DMS 273 treated with DMSO at 0.1 percent for 48 hours (cell line): ENCODE data around the gene PDE4B.
"Not testable (repeated sequence)": the region's sequence is repeated elsewhere in the genome, so short reads cannot be mapped to it uniquely, and the experiment has no call there.

ENCODE experiments used
- DNase-seq: peaks from one replicate; lab custom pipeline; 2025; lab: John Stamatoyannopoulos, UW

Gene PDE4B

DNA sequence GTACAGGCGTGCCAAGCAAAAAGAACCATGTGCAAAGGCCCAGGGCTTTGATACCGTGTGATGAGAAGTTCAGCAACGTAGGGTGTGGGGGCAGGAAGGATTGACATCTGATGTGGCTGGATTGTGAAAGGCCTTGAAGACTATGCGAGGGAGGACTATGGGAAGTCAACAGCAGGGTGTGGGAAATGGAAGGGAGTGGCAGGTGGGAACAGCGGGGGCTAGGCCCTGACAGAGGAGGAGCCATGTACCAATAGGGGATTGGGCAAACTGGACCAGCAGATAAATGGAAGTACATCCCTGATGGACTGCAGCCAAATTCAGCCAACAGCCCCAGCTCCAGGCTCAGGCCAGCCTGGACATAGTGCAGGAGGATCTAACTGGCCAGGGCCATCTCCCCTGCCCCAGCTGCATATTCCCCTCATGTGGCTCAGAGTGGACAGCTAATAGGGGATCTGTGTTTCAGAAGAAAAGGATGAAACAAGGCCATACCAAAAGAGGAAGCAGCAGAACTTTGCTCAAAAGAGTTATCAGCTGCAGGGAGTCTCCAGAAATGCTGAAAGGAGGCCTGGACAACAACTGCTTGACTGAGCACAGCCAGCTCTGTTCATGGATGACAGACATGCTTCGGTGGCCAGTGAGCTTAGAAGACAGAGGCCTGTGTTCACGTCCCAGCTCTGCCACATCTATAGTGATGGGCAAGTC is 601.0 kb downstream of the PDE4B start:
- DNase-seq = no peak

DNA sequence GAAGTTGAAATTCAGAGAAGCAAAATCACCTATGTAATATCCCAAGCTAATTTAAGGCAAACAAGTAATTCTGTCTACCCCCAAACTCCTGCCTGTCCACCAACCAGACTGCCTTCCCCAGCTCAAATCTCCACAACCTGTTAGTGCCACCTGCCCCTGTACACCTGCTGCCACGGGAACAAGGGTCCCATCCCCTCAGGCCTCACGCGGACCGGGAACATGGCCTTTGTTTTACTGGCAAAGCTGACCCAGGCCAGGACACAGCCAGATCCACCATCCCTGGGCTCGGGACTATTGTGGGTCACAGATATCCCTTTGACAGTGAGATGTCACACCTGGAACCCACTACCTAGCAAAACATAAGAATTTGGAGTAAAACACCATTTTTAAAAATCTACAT is 601.9 kb downstream of the PDE4B start:
- no peak for DNase-seq

DNA sequence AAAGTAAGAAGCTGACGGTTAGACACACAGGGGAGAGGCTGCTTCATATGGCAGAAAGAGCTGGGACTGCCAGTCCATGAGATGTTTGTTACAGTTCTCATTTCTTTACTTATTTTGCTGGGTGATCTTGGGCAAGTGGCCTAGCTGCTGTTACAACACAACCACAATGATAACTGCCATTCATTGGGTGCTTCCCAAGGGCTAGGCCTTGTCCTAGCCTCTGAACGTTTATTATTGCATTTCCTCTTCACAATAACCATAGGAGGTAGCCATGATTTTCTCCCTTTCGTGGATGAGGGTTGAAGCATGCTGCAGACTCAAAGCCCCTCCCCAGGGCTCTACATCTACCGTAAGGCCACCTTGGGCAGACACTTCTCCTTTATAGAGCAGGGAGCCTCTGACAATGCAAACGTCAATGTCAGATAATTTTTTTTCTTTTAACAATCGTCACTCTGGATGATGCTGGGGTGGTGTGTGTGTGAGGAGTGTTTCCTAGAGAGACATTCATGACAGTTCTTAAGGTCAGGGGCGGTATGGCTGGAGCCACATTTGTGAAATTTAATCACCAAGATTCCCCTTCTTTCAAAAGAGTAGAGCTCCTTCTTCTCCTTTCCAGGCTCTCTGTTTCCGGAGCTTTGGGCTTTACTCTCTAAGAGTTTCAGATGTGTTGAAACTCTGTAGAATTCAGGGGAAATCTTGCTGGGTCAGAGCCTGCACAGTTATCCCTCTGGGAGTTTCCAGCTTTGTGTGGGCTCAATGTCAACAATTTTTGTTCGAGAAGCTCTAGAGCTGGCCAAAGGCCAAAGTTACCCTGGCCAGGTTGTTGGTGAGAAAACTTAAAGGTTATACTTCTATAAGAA is 602.7 kb downstream of the PDE4B start:
- no peak for DNase-seq

DNA sequence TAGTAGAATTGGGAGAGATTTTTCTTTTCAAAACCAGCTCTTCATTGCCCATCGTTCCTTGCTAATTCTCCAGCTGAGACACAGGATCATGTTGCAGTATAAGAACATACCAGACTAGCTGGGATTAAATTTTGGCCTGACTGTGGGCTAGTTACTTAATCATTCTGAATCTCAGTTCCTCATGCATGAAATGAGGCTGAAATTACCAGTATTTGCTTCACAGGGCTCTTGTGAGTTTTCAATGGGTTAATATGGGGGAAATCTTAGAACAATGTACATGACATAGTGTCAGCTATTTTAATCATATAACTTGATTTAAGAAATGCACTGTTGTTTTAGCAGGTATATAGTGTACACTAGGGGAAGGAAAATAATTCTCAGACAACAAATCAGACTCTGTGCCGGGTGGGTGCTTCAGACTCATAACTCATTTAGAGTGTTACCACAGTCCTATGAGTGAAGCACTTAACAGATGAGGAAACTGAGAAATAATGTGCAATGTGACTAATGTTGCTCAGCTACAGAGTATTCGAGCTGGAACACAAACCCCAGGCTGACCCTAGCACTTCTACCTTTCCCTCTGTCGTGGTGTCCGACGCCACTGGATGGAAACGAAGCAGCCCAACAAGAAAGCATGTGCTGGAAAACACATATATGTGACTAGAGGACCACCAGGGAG is 603.7 kb downstream of the PDE4B start:
- no peak for DNase-seq

DNA sequence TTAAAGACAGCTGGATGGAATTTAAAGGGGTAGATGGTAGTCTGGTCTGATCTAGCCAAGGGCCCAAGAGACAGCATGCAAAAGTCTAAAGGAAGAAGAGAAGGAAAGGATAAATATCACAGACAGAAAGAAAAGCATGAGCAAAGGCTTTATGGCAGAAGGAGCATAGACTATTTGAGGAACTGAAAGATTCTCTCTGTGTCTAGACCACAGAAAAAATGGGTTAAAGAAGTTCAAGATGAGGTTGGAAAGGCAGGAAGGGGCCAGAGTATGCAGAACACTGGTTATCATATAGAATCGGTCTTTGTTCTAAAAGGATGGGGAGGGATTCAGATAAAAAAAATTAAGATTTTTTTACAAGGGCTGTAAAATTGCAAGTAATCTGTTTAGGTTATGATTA is 604.5 kb downstream of the PDE4B start:
- DNase-seq = no peak

DNA sequence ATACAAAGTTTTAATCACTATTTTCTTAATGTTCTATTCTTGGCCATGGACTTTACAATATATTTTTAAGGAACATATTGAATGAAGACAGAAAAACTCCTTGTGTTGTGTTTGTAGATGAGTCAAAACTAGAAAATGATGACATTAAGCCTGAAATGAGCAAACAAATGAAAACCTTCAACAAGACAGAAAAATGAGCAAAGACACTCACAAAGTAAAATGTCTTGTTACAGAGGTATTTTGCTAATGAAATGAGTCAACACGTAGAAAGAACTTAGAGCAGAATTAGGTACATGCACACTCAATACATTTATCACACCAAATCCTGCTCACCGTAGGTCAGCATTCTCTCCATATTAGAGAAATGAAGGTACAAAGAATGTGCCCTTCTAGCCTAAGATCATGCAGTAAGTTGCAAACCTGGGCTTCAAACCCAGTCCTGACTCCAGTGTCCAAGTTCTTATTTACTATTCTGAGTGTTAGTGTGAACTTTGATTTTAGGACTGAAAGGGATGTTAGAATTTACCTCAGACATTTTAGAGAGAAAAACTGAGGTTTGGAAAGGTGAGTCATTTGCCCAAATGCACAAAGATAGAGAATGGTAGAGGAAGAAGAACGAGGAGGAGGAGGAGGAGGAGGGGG is 607.3 kb downstream of the PDE4B start:
- DNase-seq = no peak

DNA sequence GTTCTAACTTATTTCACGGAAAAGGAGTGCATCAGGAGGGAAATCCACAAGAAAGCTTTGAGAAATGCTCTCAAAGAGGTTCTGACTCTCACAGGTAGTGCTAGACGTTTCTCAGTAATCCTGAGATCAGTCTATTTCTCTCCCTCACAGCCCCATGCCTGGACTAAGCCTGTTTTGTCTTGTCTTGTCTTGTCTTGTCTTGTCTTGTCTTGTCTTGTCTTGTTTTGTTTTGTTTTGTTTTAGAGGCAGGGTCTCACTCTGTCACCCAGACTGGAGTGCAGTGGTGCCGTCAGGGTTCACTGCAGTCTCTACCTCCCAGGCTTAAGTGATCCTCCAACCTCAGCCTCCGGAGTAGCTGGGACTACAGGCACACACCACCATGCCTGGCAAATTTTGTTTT is 608.0 kb downstream of the PDE4B start:
- no peak for DNase-seq

DNA sequence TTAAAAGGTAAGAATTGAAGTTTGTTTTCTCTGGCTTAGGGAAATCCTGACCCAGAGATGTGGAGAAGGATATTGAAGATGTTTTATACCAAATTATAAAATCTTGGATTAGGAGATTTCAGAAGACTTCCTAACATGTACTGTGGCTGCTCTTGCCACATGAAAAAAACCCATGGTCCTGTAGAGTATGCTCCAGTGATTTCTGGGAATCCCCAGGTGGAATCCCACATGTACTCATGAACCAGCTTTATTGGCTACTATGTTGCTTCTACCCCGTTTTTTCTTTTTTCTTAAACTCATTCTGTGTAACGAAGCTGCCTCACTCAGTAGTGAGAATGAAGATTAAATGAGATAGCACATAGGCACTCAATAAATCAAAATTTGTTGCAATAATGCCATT is 608.5 kb downstream of the PDE4B start:
- DNase-seq = no peak

DNA sequence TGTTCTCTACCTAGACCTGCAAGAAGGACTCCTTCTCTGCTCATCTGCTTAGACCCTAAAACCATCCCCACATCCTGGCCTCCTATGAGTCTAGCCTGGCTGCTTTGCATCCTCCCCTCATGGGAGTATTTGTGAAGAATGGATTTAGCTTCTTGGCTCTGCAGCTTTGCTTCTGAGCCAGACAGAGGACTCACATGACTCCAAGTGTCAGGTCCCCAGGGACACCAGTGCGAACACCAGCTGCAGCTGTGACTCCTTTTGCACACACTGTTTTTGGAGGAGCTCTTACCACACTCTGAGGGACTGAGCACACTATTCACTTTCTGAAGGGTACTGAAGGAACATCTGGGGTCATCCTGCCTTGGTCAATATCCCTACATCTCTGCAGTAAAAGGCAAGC is 609.5 kb downstream of the PDE4B start:
- no peak for DNase-seq

DNA sequence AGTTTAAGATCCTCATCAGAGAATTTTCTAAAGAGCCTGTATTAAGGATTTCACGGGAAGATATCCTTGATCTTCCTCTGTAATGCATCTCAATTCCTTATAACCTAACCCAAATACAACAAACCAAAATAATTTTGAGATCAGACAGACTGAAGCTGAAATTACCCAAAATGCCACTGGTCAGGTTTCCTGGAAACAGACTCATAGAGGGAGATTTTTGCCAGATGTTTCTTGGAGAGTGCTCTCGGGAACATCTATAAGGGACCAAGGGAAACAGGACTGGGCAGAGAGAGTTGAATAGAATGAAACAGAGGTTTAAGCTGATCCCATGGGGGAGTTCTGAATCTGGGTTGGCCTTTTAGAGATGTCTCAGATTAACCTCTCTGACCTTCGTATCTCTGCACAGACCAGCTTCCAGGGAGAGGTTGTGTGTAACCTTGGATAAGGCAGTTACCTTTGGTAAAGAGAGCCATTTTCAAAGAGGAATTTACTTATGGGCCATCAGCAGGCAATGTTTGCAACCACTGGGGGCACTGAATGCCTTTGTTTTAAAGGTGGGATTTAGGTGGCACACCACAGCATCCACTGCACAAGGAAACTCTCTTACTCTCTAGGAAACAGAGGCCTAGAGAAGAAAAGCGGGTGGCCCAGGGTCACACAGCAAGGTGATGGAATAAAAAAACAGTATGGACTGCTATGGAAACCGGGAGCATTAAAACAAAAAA is 610.5 kb downstream of the PDE4B start:
- DNase-seq = no peak

DNA sequence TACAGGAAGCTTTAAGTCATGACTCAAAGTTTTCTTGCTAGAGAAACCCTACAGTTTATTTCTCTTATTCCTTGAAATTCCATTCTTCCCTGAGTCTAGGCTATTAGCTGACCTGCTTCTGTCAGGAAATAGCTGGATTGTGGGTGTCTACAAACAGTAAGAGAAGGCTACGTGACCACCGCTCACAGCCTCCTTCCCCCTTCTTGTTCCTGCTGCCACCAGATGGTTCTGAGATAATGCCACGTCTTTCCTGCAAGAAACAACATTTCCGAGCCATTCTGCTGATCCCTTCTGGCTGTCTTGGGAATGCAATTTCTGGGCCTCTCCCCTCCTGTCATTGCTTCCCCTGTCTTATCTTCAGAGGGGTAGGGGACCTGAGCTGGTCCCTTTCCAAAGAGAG is 612.4 kb downstream of the PDE4B start:
- no peak for DNase-seq

DNA sequence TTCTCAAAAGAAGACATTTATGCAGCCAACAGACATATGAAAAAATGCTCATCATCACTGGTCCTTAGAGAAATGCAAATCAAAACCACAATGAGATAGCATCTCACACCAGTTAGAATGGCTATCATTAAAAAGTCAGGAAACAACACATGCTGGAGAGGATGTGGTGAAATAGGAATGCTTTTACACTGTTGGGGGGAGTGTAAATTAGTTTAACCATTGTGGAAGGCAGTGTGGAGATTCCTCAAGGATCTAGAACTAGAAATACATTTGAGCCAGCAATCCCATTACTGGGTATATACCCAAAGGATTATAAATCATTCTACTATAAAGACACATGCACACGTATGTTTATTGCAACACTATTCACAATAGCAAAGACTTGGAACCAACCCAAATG is 618.8 kb downstream of the PDE4B start:
- not testable (repeated sequence) for DNase-seq

DNA sequence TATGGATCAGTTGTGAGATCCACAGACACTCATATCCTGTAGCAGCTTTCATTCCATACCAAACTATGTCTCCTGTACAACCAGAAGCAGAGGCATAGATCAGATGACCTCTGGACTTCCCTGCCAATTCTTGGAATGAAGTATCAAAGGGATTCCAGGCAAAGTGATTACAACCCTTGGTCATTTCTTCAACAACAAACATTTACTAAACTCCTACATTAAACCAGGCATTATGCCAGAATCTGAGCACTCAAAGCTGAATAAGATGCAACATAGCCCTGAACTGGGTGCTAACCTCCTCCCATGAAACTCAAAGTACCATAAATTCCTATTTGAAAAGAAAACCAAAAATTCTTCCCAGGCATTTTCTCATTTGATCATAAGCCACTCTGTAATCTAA is 620.0 kb downstream of the PDE4B start:
- no peak for DNase-seq

DNA sequence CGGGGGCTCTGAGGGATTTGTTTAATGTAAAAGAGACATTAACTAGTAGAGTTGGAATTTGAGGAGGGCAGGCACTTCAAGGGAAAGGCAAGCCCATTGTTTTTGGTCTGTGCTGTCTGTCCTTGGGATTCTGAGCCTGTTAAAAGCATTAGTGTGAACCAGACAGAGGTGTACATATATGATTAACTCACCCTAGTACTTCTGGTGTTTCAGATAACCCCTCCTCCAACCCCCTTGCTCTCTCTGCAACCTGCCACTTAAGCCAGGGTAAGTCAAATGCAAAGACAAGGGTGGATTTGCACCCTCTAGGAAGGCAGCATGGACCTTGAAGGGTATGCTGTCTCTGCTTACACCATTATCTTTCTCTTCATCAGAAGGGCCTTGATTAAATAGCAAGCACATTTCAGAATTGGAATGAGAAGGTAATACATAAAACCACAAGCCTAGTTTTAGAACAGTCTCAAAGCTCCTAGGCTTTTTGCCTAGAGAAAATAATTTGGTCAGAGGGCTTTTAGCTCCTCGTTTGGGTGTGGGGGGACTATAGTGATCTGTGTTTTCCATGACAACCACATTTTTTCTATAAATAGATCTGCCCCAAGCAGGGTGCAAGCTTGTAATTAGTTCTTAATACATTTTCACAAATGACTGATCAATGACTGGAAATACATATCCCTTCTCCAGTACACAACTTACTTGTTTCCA is 620.6 kb downstream of the PDE4B start:
- DNase-seq = no peak

DNA sequence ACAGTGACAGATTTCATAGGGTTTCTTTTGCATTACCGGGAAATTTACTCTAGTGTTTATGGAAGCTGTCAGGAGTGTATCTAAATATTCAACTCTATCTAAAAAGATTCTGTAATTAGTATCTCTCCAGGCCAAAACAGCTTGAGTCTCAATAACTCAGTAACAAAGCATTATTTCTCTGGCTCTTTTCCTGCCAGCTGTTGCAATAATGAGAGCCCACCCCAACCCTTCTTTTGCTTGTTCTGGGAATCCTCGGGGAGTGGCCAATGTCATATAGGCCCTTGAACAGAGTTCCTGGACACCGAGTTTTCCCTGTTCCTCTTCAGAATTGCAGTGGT is 621.1 kb downstream of the PDE4B start:
- no peak for DNase-seq

DNA sequence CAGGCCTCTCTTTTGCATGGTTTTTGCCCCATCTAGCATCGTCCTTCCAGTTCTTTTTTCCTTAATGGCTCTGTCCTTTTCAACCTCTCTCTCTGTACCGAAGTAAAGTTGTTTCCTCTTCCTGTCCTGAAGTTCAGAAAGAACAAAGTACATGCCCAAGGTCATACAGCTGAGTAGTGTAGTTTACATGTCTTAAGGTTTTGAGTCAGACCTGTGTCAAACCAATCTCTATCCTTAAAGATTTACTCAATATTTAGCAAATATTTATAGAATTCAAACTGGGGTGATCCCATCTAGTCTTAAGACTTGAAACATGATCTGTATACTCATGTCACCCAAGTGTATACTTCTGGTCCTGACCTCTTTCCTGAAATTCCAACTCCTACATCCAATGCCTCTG is 622.6 kb downstream of the PDE4B start:
- DNase-seq = no peak

DNA sequence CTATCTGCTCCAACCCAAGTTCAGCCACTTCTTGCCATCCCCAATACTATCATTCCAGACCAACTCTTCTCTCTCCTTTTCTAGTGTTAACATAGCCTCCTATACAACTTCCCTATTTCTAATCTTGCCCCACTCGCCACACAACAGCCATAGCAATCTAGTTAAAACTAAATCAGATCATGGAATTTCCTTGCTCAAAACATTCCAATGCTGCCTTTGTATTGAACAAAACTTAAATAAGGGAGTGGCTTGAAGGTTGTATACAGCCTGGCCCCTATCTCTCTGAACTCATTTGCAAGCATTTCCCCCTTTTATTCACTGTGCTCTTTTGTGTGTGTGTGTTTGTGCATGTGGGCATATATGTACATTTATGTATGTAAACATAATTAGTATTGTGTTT is 623.2 kb downstream of the PDE4B start:
- no peak for DNase-seq

DNA sequence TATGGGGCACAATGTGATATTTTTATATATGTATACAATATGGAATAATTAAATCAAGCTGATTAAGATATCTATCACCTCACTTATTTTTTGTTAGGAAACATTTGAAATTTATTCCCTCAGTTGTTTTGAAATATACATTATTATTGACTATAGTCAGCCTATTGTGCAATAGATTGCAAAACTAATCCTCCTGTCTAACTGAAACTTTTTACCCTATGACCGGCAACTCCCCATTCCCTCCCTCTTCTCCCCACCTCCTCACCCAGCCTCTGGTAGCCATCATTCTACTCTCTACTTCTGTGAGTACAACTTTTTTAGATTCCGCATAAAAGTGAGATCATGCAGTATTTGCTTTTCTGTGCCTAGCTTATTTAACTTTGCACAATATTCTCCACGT is 623.6 kb downstream of the PDE4B start:
- no peak for DNase-seq

DNA sequence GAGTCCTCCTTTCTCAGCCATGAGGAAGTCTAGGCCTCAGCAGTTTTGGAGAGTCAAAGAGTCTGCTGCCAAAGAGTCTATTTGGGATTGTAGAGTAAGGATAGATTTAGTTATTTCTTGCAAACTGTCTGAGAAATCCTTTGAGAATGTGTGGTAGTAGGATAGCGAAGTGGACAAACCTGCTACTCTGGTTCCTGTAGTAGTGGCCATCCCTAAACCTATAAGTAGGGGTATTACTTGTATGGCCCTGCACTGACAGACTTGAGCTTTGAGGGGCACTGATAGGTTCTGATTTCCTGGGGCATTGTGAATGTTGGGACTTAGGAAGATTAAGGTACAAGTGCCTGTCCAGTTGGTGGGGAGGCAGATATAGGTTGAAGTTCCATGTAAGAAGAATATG is 625.3 kb downstream of the PDE4B start:
- DNase-seq = no peak

DNA sequence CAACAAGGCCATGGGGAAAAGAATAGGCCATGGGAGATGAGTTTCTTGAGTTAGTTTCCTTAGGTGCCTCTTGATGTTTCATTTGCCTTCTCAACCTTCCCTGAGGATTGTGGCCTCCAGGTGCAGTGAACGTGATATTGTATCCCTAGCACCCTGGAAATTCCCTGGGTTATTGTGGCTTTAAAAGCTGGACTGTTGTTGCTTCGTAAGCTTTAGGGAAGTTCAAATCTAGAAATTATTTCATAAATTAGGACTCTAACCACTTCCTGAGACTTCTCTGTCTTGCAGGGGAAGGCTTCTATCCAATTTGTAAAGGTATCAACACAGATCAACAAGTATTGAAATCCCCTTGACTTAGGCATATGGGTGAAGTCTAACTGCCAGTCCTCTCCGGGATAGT is 627.5 kb downstream of the PDE4B start:
- DNase-seq = not testable (repeated sequence)

DNA sequence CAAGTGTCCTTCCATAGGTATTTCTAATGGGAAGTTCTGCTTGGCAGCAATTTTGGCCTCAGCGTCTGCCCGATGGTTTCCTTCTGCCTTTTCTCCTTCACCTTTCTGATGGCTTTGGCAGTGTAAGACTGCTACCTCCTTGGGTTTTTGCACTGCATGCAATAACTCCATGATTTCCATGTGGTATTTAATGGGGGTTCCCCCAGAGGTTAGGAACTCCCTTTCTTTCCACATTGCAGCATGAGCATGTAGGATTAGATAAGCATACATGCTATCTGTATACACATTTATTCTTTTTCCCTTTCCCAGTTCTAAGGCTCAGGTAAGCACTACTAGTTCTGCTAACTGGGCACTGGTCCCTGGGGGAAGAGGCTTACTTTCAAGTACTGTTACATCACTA is 628.2 kb downstream of the PDE4B start:
- not testable (repeated sequence) for DNase-seq
